ENCODE data around the gene CTBP2.

The CTBP2 gene

DNA sequence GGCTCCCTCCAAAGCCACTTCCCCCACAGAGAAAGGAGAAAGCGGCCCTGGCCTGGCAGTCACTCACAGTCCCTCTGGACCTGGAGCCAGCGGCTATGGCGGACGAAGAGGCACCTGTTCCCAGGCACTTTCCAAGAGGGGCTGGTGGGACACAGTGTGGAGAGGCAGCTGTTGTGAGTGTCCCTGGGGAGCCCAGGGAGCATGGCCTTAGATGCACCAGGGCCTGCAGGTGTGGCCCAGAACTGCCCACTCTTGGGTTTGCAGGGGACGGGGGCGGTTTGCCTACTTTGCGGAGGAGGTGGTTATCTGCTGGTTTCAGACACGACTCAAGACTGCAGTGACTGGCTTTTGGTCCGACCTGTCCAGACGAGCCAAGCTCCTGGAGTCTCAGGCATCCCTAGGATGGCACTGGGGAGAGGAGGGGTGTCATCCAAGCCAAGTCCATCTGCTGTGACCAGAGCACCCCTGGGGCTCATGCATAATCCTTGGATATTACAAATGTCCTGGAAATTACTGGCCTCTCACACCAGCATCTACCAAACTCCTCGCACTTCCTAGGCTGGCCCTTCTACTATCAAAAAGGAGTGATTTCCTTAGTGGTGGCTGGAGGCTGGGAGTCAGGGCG is 18.4 kb downstream of the CTBP2 start:
- Mint-ChIP-seq H3K36me3 (ENCODE audit: low read depth) (peaks cover 30% of the 10 kb centered on the region), H3K9me3 (no peaks in the 10 kb centered on the region), H3K27ac (peak overlapping the region in 1 of 3 experiments; percentile 84), H3K4me1 (peaks cover 65% of the 10 kb centered on the region), H3K4me3 (no peak overlapping the region), H3K27me3 (ENCODE audit: low read depth) (no peaks in the 10 kb centered on the region)
- TF ChIP-seq, protein P1, sequence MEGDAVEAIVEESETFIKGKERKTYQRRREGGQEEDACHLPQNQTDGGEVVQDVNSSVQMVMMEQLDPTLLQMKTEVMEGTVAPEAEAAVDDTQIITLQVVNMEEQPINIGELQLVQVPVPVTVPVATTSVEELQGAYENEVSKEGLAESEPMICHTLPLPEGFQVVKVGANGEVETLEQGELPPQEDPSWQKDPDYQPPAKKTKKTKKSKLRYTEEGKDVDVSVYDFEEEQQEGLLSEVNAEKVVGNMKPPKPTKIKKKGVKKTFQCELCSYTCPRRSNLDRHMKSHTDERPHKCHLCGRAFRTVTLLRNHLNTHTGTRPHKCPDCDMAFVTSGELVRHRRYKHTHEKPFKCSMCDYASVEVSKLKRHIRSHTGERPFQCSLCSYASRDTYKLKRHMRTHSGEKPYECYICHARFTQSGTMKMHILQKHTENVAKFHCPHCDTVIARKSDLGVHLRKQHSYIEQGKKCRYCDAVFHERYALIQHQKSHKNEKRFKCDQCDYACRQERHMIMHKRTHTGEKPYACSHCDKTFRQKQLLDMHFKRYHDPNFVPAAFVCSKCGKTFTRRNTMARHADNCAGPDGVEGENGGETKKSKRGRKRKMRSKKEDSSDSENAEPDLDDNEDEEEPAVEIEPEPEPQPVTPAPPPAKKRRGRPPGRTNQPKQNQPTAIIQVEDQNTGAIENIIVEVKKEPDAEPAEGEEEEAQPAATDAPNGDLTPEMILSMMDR (IDR thresholded peaks at IDR 0.05; ENCODE audit: unreplicated experiment in 3 of 3) = no peak

GRCh38 chr10:125141150-125141859 is 19.1 kb downstream of the CTBP2 start:
- Mint-ChIP-seq H3K36me3 (ENCODE audit: low read depth) (peaks cover 33% of the 10 kb centered on the region), H3K4me3 (no peak overlapping the region), H3K4me1 (peaks cover 66% of the 10 kb centered on the region), H3K27me3 (ENCODE audit: low read depth) (no peaks in the 10 kb centered on the region), H3K27ac (peak overlapping the region in 1 of 3 experiments; percentile 84), H3K9me3 (no peaks in the 10 kb centered on the region)
- TF ChIP-seq, protein P1 (IDR thresholded peaks at IDR 0.05; ENCODE audit: unreplicated experiment in 3 of 3) = no peak

DNA sequence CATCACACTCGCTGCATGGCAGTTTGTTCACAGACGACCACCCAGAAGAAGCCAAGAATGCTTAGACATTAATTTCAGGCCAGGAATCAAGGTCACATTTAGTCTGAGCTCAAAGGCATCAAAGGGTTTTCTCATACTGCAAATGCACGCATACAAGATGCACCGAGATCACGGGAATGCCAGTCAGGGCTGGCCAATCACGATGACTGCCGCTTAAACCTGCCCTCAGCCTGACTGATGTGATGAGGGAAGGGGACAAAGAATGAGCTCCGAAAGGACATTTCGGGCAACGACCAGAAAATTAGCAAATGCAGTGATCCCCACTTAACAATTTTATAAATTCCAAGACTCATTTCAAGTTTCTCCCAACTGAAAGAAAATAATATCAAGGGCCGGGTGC is 20.2 kb downstream of the CTBP2 start:
- no peak overlapping the region for H3K27ac Mint-ChIP-seq
- H3K4me1 Mint-ChIP-seq = peaks cover 66% of the 10 kb centered on the region
- no peak overlapping the region for H3K4me3 Mint-ChIP-seq
- TF ChIP-seq, protein P1 (IDR thresholded peaks at IDR 0.05; ENCODE audit: unreplicated experiment in 3 of 3) = no peak
- H3K27me3 Mint-ChIP-seq (ENCODE audit: low read depth) = peaks cover under 1% of the 10 kb centered on the region
- H3K9me3 Mint-ChIP-seq = no peaks in the 10 kb centered on the region
- H3K36me3 Mint-ChIP-seq (ENCODE audit: low read depth) = peaks cover 37% of the 10 kb centered on the region

DNA sequence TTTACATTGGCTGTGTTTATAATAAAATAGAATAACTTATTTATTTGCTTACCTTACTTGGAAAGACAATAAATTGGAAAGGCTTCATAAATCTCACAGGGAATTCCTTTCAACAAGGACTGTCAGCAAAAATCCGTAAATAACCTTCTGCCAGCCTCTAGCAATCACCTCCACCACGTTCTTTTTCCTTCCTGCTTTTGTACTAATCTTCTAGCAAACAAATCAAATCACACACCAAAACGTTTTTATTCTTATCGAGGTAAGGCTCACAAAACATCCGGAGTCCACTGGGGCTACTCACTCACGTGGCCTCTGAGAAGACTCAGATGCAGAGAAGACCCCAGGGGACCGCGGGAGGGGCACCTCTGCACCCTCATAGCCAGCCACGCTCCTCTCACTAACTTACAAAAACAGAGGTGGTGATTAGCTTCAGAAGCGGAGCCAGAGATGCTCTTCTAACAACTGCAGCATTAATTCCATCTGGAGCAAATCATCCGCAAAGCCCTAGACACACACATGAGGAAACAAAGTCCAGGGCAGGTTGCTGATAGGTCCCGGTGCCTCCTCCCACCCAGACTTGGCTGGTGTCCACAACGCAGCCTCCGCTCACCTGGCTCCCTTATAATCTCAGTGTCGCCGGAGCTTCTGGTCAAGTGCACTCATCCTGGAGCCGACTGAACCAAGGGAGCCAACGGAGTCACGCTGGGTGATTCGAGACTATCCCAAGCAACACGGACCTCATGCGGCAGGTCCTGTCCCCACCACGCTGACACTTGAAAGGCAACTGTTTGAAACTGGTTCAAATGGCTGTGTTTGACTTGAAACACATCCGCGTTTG is 22.5 kb downstream of the CTBP2 start:
- Mint-ChIP-seq H3K27ac (peak overlapping the region; percentile 3 to 75 (median 53)), H3K9me3 (no peaks in the 10 kb centered on the region)

DNA sequence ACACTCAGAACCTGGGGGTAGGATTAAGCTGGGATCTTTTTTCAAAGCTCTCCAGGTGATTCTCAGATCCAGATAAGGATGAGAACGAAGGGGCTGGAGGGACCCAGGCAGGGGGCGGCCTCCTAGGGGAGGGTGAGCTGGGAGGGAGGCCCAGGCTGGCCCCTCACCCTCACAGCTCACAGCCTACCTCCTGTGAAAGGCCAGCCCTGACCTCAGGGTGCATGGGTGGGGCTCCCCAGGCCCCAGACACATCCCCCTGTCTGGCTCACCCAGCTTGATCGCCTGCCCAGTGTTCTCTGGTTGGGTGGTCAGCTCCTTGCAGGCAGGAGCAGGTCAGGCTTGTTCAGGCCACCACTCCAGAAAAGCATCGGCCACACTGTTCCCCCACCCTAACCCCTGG is 24.3 kb downstream of the CTBP2 start:
- TF ChIP-seq, protein P1 (IDR thresholded peaks at IDR 0.05; ENCODE audit: unreplicated experiment in 3 of 3) = no peak
- no peaks in the 10 kb centered on the region for H3K9me3 Mint-ChIP-seq
- no peak overlapping the region for H3K27ac Mint-ChIP-seq
- no peak overlapping the region for H3K4me3 Mint-ChIP-seq
- peaks cover 65% of the 10 kb centered on the region for H3K36me3 Mint-ChIP-seq (ENCODE audit: low read depth)
- peaks cover 4% of the 10 kb centered on the region for H3K27me3 Mint-ChIP-seq (ENCODE audit: low read depth)
- H3K4me1 Mint-ChIP-seq = peaks cover 65% of the 10 kb centered on the region

More for the DNA sequence above, 22.5 kb downstream of the CTBP2 start:
- peaks cover 66% of the 10 kb centered on the region for H3K4me1 Mint-ChIP-seq
- H3K27me3 Mint-ChIP-seq (ENCODE audit: low read depth) = peaks cover 4% of the 10 kb centered on the region
- TF ChIP-seq, protein P1 (IDR thresholded peaks at IDR 0.05; ENCODE audit: unreplicated experiment in 3 of 3) = no peak
- peaks cover 51% of the 10 kb centered on the region for H3K36me3 Mint-ChIP-seq (ENCODE audit: low read depth)
- H3K4me3 Mint-ChIP-seq = no peak overlapping the region
